Activated CD8-positive, alpha-beta T cell treated with anti-CD3 and anti-CD28 coated beads for 36 hours (primary cell): ENCODE measurements around the gene CLEC1A. TPM values are rescaled to one million over a fixed set of nuclear protein-coding genes. Genes with fewer than 3 reads are reported as not detected.

ENCODE experiments used
- ATAC-seq: fragments of 200-7000 bp; cut with Tn5 transposase; one replicate; pipeline ENCODE4 v1.10.0; 2021; ENCODE audit warnings: mild to moderate bottlenecking, moderate library complexity
- CTCF ChIA-PET: fragments of 350-600 bp; sonication (Branson Sonifier 250); formaldehyde crosslinking; loops from one replicate; lab custom pipeline; 2021; ENCODE audit warnings: antibody characterized with exemption; lab: Charles Lee
- POLR2A ChIA-PET: fragments of 350-600 bp; sonication (Branson Sonifier 250); formaldehyde crosslinking; loops from one replicate; lab custom pipeline; 2021; ENCODE audit warnings: antibody characterized with exemption; lab: Charles Lee
- DNase-seq: peaks from one replicate; pipeline ENCODE4 v3.0.0-alpha.2; 2020
- H3K27ac Mint-ChIP-seq: one replicate; pipeline ENCODE4 v1.8.0; 2021; ENCODE audit warnings: mild to moderate bottlenecking, mixed read lengths
- H3K27me3 Mint-ChIP-seq: one replicate; pipeline ENCODE4 v1.8.0; 2021; ENCODE audit warnings: mixed read lengths
- H3K36me3 Mint-ChIP-seq: one replicate; pipeline ENCODE4 v1.8.0; 2021; ENCODE audit warnings: low read depth, mixed read lengths
- H3K4me1 Mint-ChIP-seq: one replicate; pipeline ENCODE4 v1.8.0; 2021; ENCODE audit warnings: low read depth, mixed read lengths
- H3K4me3 Mint-ChIP-seq: one replicate; pipeline ENCODE4 v1.8.0; 2021; ENCODE audit warnings: mild to moderate bottlenecking, moderate library complexity, mixed read lengths
- H3K9me3 Mint-ChIP-seq: one replicate; pipeline ENCODE4 v1.8.0; 2021; ENCODE audit warnings: mixed read lengths
- CTCF ChIP-seq: fragments of 200-600 bp; IDR thresholded peaks from one replicate; pipeline ENCODE4 v1.8.0; 2022; ENCODE audit warnings: antibody characterized with exemption, mild to moderate bottlenecking
- intact Hi-C: fragments of 100-400 bp; cut with micrococcal nuclease; formaldehyde crosslinking; loops from one replicate; pipeline ENCODE4 v1.10.0; 2022
- total RNA-seq, 2 experiments: library from RNA; stranded (reverse); gene quantifications; one replicate each; pipeline ENCODE4 v1.2.3, GENCODE V29; 2021

CLEC1A gene
- total RNA-seq, 2 experiments from 2014 or later = not detected

GRCh38 chr12:10068644-10069043, 30.1 kb downstream of the CLEC1A start:
- no peak overlapping the region for H3K27ac Mint-ChIP-seq
- DNase-seq = no peak
- H3K4me3 Mint-ChIP-seq = no peak overlapping the region
- CTCF ChIA-PET = interaction anchor here (0.9 to 1.7 kb wide), 2 partner anchors 30 to 129 kb away, joined by 4 read pairs; no protein-coding TSS in a partner anchor
- no peak for TF ChIP-seq CTCF
- no peak for ATAC-seq
- H3K9me3 Mint-ChIP-seq = no peaks in the 10 kb centered on the region
- peaks cover 27% of the 10 kb centered on the region for H3K27me3 Mint-ChIP-seq
- POLR2A ChIA-PET = no interaction called here
- H3K36me3 Mint-ChIP-seq = no peaks in the 10 kb centered on the region
- intact Hi-C loops = no loop called here
- H3K4me1 Mint-ChIP-seq = no peaks in the 10 kb centered on the region

GRCh38 chr12:10067942-10068341, 30.8 kb downstream of the CLEC1A start:
- DNase-seq (no peak), ATAC-seq (no peak)
- H3K9me3 Mint-ChIP-seq = no peaks in the 10 kb centered on the region
- H3K27ac Mint-ChIP-seq = no peak overlapping the region
- no peaks in the 10 kb centered on the region for H3K4me1 Mint-ChIP-seq
- ChIA-PET POLR2A (no interaction called here), CTCF (interaction anchor here (1.7 kb wide), 1 partner anchor 128 kb away, joined by 4 read pairs; no protein-coding TSS in a partner anchor)
- no peaks in the 10 kb centered on the region for H3K36me3 Mint-ChIP-seq
- H3K4me3 Mint-ChIP-seq = no peak overlapping the region
- no peak for TF ChIP-seq CTCF
- H3K27me3 Mint-ChIP-seq = peaks cover 27% of the 10 kb centered on the region
- intact Hi-C loops = no loop called here

GRCh38 chr12:10067264-10067663, 31.5 kb downstream of the CLEC1A start:
- no peaks in the 10 kb centered on the region for H3K9me3 Mint-ChIP-seq
- peaks cover 27% of the 10 kb centered on the region for H3K27me3 Mint-ChIP-seq
- no peaks in the 10 kb centered on the region for H3K36me3 Mint-ChIP-seq
- DNase-seq = no peak
- no peak for TF ChIP-seq CTCF
- H3K27ac Mint-ChIP-seq = no peak overlapping the region
- H3K4me1 Mint-ChIP-seq = no peaks in the 10 kb centered on the region
- intact Hi-C loops = no loop called here
- no peak overlapping the region for H3K4me3 Mint-ChIP-seq
- ChIA-PET CTCF (no interaction called here), POLR2A (no interaction called here)
- ATAC-seq = no peak

- no peak for TF ChIP-seq CTCF
- Mint-ChIP-seq H3K36me3 (no peaks in the 10 kb centered on the region), H3K27me3 (peaks cover 26% of the 10 kb centered on the region), H3K9me3 (no peaks in the 10 kb centered on the region), H3K4me1 (no peaks in the 10 kb centered on the region), H3K4me3 (no peak overlapping the region), H3K27ac (no peak overlapping the region)
- ChIA-PET CTCF (interaction anchor here (0.8 kb wide), 1 partner anchor 685 kb away, joined by 3 read pairs; no protein-coding TSS in a partner anchor), POLR2A (no interaction called here)
- intact Hi-C loops = no loop called here
- ATAC-seq (no peak), DNase-seq (no peak)
Measured at GRCh38 chr12:10065241-10065640, 33.5 kb downstream of the CLEC1A start.

- POLR2A ChIA-PET = no interaction called here
- Mint-ChIP-seq H3K36me3 (no peaks in the 10 kb centered on the region), H3K4me3 (no peak overlapping the region)
Measured at GRCh38 chr12:10058387-10058786, 40.4 kb downstream of the CLEC1A start.

More at GRCh38 chr12:10058387-10058786, 40.4 kb downstream of the CLEC1A start:
- no peak for ATAC-seq
- intact Hi-C loops = no loop called here
- no peak for DNase-seq
- Mint-ChIP-seq H3K9me3 (no peaks in the 10 kb centered on the region), H3K4me1 (no peaks in the 10 kb centered on the region), H3K27me3 (peaks cover 9% of the 10 kb centered on the region), H3K27ac (no peak overlapping the region)
- TF ChIP-seq CTCF = no peak
- CTCF ChIA-PET = no interaction called here
